ENCODE results near the gene CA11.

- TF ChIP-seq REST (IDR thresholded peaks at IDR 0.05; ENCODE audit: unreplicated experiment) (no peak), CTCF (conservative IDR thresholded peaks at IDR 0.05; ENCODE audit: low read depth in 2 of 2) (no peak), POLR2AphosphoS5 (IDR thresholded peaks at IDR 0.05; ENCODE audit: low read depth) (no peak), EZH2phosphoT487 (IDR thresholded peaks at IDR 0.05; ENCODE audit: unreplicated experiment) (no peak), JUNB (IDR thresholded peaks at IDR 0.05; ENCODE audit: unreplicated experiment) (no peak), EZH2 (IDR thresholded peaks at IDR 0.05; ENCODE audit: low read depth, unreplicated experiment) (no peak), CREB1 (CRISPR knock-in tag; IDR thresholded peaks at IDR 0.05; ENCODE audit: low read depth) (no peak), STAT1 (IDR thresholded peaks at IDR 0.05; ENCODE audit: unreplicated experiment) (no peak)
These were observed 29.9 kb downstream of the CA11 start for GRCh38 chr19:48616041-48616436.

All from GM23338 (cell line).